Measurements from ENCODE around the gene MYG1. TPM values are rescaled to one million over a fixed set of nuclear protein-coding genes. Genes with fewer than 3 reads are reported as not detected.
A peak's percentile ranks its signal among the peaks of the same experiment; 100 is the strongest.

The MYG1 gene
- total and polyA plus RNA-seq, 2 of the 13 experiments (the other 11 are each of a cell fraction or from before 2014, with no cell fraction given), result 38.6 to 58.0 TPM

- POLR2A ChIA-PET, result interaction anchor here (0.6 to 3.2 kb wide), 11 partner anchors 19 to 247 kb away, joined by 3 to 23 read pairs (median 6); partner anchors contain the start of genes MYG1, PFDN5, PRR13 and SP1
- intact Hi-C loops (cut with micrococcal nuclease; ENCODE audit: unreplicated experiment) (no loop called here), in situ Hi-C loops (cut with HindIII; ENCODE audit: extremely low pct_ligation_motif_present, low pct_unique_long_range_greater_than_20kb) (loop anchor here (5.0 kb wide), 1 partner anchor 177 kb away; the partner anchor contains the start of gene TARBP2)
- H3K4me1 ChIP-seq (ENCODE audit: insufficient read depth, low read length), result peaks cover 48% of the 10 kb centered on the region
- peak overlapping the region; percentile 74 for H3K27ac ChIP-seq (ENCODE audit: extremely low read length, insufficient read depth, low read length)
- peak overlapping the region; percentile 57 to 65 (median 62); a peak in 5 of 6 replicates for H3K4me3 ChIP-seq (replicated peaks in 1 of 3; ENCODE audit: insufficient read depth in 1 of 3, low read depth in 2 of 3, low read length in 3 of 3)
- BruUV-seq (replicated peaks), result no TSS peak
- ATAC-seq, result no peak; the same call in 1 of the 3 replicates
- no peak overlapping the region for H2AFZ ChIP-seq (ENCODE audit: low read length)
- H4K20me1 ChIP-seq (ENCODE audit: insufficient read depth, low read length), result no peaks in the 10 kb centered on the region
- H3K4me2 ChIP-seq (ENCODE audit: low read depth, low read length), result peak overlapping the region; percentile 89
- DNase-seq (ENCODE audit: low spot score), result peak; percentile 35
- H3K9ac ChIP-seq (ENCODE audit: insufficient read depth, low read depth, low read length), result peak overlapping the region; percentile 74
- H3K36me3 ChIP-seq (replicated peaks in 1 of 2; ENCODE audit: control insufficient read depth in 1 of 2, insufficient read depth in 2 of 2, low read length in 2 of 2), result no peaks in the 10 kb centered on the region
- H3K27me3 ChIP-seq (ENCODE audit: control insufficient read depth in 1 of 2, insufficient read depth in 2 of 2, low read length in 2 of 2), result peaks cover 0 to 10% of the 10 kb centered on the region in 2 experiments; a peak in 4 of 5 replicates
- no peak for FAIRE-seq
- no peaks in the 10 kb centered on the region for H3K9me3 ChIP-seq (ENCODE audit: low read length)
- peaks cover 1% of the 10 kb centered on the region for H3K79me2 ChIP-seq (ENCODE audit: insufficient read depth, low read length)
- 0% methylated on average over 10 of the region's 50 CpGs for WGBS (ENCODE audit: low lambda C conversion rate)
- CTCF ChIA-PET (ENCODE audit: low intra/inter-chr PET ratio, low total read pairs), result interaction anchor here (0.9 to 1.6 kb wide), 4 partner anchors 19 to 183 kb away, joined by 3 to 14 read pairs (median 4); no protein-coding TSS in a partner anchor
- 0 out of 2 replicates have a peak, but pooled peaks have one; percentile 15 for TF ChIP-seq ZNF281 (CRISPR knock-in tag; IDR thresholded peaks at IDR 0.05; ENCODE audit: borderline replicate concordance)
- no peak for TF ChIP-seq SMYD3 (CRISPR knock-in tag; IDR thresholded peaks at IDR 0.05)
- TF ChIP-seq ZNF660 (CRISPR knock-in tag; IDR thresholded peaks at IDR 0.05; ENCODE audit: borderline replicate concordance, low read depth), result no peak
- TF ChIP-seq ZBTB21 (CRISPR knock-in tag; IDR thresholded peaks at IDR 0.05), result no peak
- peak; percentile 36; the same call in 1 of the 2 replicates for TF ChIP-seq NRL (CRISPR knock-in tag; IDR thresholded peaks at IDR 0.05; ENCODE audit: borderline replicate concordance)
- TF ChIP-seq ZNF816 (CRISPR knock-in tag; IDR thresholded peaks at IDR 0.05; ENCODE audit: borderline replicate concordance), result no peak
- TF ChIP-seq ZBTB7B (CRISPR knock-in tag; IDR thresholded peaks at IDR 0.05), result peak; percentile 44; the same call in 1 of the 2 replicates
- TF ChIP-seq ZNF318 (CRISPR knock-in tag; IDR thresholded peaks at IDR 0.05), result no peak
- peak; percentile 45; the same call in 1 of the 2 replicates for TF ChIP-seq HOXA3 (CRISPR knock-in tag; IDR thresholded peaks at IDR 0.05)
- peak; percentile 98 for TF ChIP-seq HNRNPL (IDR thresholded peaks at IDR 0.05; ENCODE audit: low read depth, low read length)
- TF ChIP-seq ZNF704 (CRISPR knock-in tag; IDR thresholded peaks at IDR 0.05; ENCODE audit: borderline replicate concordance), result no peak
These were observed 26.1 kb downstream of the MYG1 start for GRCh38 chr12:53325511-53326061.

Measured in HepG2 (cell line).